ENCODE results near the gene NEUROD2.

NEUROD2 gene

DNA sequence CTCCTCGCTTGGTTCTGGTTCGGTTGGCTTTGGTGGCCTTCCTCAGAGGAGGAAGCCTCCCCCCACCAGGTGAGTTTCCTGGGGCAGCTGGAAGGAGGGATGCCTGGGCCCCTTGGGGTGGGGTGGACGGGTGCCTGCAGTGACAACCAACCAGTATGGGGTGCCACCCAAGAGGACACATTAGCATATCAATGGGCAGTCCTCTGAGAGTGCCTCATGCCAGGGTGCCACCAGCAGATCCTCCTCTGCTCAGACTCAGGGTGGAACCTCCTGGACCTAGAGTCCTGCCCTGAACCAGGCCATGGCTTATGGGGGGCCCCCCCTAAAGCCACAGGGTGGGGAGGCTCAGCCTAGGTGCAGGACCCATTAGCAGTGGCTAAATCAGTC is 21.8 kb upstream of the NEUROD2 start:
- H3K27ac ChIP-seq = no peak overlapping the region
- H3K36me3 ChIP-seq = no peaks in the 10 kb centered on the region
- no peak for TF ChIP-seq CTCF (IDR thresholded peaks at IDR 0.05; ENCODE audit: low read depth, low read length)
- H3K4me3 ChIP-seq (ENCODE audit: low read depth, low read length) = no peak overlapping the region
- no peak for DNase-seq
- peaks cover 4% of the 10 kb centered on the region for H3K27me3 ChIP-seq (ENCODE audit: insufficient read depth, low read depth, severe bottlenecking)
- H3K9me3 ChIP-seq (ENCODE audit: severe bottlenecking) = no peaks in the 10 kb centered on the region

- H3K27ac ChIP-seq = peak overlapping the region; percentile 41
- TF ChIP-seq CTCF (IDR thresholded peaks at IDR 0.05; ENCODE audit: low read depth, low read length) = no peak
- no peaks in the 10 kb centered on the region for H3K9me3 ChIP-seq (ENCODE audit: severe bottlenecking)
- no peaks in the 10 kb centered on the region for H3K36me3 ChIP-seq
- peak overlapping the region; percentile 66; the same call in 1 of the 2 replicates for H3K4me3 ChIP-seq (ENCODE audit: low read depth, low read length)
- no peak for DNase-seq
- H3K27me3 ChIP-seq (ENCODE audit: insufficient read depth, low read depth, severe bottlenecking) = peaks cover 4% of the 10 kb centered on the region
Measured at GRCh38 chr17:39628655-39629493, 21.2 kb upstream of the NEUROD2 start.

GRCh38 chr17:39627712-39628516 is 20.2 kb upstream of the NEUROD2 start:
- peak overlapping the region; percentile 66 for H3K4me3 ChIP-seq (ENCODE audit: low read depth, low read length)
- H3K27ac ChIP-seq = peak overlapping the region; percentile 41
- TF ChIP-seq CTCF (IDR thresholded peaks at IDR 0.05; ENCODE audit: low read depth, low read length) = no peak
- H3K36me3 ChIP-seq = no peaks in the 10 kb centered on the region
- H3K27me3 ChIP-seq (ENCODE audit: insufficient read depth, low read depth, severe bottlenecking) = peaks cover 4% of the 10 kb centered on the region
- peak; percentile 57 for DNase-seq
- no peaks in the 10 kb centered on the region for H3K9me3 ChIP-seq (ENCODE audit: severe bottlenecking)

DNA sequence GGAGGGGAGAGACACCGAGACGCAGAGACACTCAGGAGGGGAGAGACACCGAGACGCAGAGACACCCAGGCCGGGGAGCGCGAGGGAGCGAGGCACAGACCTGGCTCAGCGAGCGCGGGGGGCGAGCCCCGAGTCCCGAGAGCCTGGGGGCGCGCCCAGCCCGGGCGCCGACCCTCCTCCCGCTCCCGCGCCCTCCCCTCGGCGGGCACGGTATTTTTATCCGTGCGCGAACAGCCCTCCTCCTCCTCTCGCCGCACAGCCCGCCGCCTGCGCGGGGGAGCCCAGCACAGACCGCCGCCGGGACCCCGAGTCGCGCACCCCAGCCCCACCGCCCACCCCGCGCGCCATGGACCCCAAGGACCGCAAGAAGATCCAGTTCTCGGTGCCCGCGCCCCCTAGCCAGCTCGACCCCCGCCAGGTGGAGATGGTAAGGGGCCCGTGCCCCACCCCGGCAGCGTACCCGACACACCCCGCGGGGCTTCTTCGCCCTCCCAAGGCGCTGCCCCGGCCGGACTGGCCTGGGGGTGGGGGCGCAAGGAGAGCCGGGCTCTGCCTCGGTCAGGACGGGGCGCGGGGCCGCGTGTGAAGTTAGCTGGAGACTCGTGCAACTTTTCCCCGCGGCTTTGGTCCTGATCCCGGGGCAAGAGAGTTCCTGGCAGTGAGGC is 19.5 kb upstream of the NEUROD2 start:
- H3K36me3 ChIP-seq = no peaks in the 10 kb centered on the region
- no peak for TF ChIP-seq CTCF (IDR thresholded peaks at IDR 0.05; ENCODE audit: low read depth, low read length)
- H3K27me3 ChIP-seq (ENCODE audit: insufficient read depth, low read depth, severe bottlenecking) = peaks cover 4% of the 10 kb centered on the region
- H3K9me3 ChIP-seq (ENCODE audit: severe bottlenecking) = no peaks in the 10 kb centered on the region
- no peak overlapping the region for H3K27ac ChIP-seq
- DNase-seq = no peak
- peak overlapping the region; percentile 66 for H3K4me3 ChIP-seq (ENCODE audit: low read depth, low read length)

DNA sequence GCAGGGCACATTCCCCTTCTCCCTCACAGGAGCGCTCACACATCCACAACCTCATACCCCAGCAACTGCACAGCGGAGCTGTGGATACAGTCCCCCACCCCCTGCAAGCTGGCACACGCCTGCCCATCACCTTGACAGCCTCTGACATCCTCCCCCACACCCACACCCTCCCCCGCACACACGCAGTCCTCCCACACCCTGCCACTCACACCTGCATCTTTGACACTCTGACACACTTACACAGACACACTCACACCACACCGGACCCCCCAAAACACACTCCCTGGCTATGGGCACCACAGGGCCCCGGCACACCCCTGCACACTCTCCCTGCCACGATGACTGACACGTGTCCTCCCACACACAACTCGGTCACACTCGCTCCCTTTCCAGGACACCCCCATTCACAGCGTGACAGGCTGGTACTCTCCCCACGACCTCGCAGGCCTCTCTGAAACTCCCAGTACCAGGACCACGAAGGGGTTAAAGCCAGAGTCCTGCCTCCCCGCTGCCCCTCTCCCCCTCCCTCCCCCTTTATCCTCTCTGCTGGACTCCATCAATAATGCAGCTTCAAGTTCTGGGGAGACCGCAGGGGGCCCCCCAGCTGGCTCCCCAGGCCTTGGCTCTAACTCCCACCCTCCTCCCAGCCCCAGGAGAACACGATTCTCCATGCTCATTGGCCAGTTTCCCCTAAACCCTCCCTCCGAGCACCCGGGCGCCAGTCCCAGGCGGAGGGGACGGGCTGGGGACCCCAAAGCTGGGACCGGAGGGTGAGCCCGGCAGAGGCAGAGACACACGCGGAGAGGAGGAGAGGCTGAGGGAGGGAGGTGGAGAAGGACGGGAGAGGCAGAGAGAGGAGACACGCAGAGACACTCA is 18.7 kb upstream of the NEUROD2 start, which contains the start of gene PPP1R1B:
PPP1R1B (plus strand) TSS at position 782 of the 876 bp plus-strand sequence. CDS start 441 bp downstream, outside the sequence.
- Histone ChIP-seq H3K36me3 (no peaks in the 10 kb centered on the region), H3K27ac (no peak within 1 kb of the TSS), H3K27me3 (ENCODE audit: insufficient read depth, low read depth, severe bottlenecking) (peaks cover 4% of the 10 kb centered on the region), H3K4me3 (ENCODE audit: low read depth, low read length) (peak within 1 kb of the TSS; percentile 66), H3K9me3 (ENCODE audit: severe bottlenecking) (no peaks in the 10 kb centered on the region)
- TF ChIP-seq CTCF (IDR thresholded peaks at IDR 0.05; ENCODE audit: low read depth, low read length) = no peak
- DNase-seq = peak; percentile 56
